Keratinocyte (primary cell): ENCODE data around the gene TIAM1.

Source experiments
- EZH2 ChIP-seq: IDR thresholded peaks from one replicate; pipeline ENCODE4 v1.6.1; 2012; ENCODE audit warnings: inconsistent platforms, mild to moderate bottlenecking, low read length, moderate library complexity
- TF ChIP-seq, protein P1 (sequence below), 3 experiments: IDR thresholded peaks in 1 of 3; conservative IDR thresholded peaks in 1 of 3; optimal IDR thresholded peaks in 1 of 3; 2 replicates in 2 of 3; 3 replicates in 1 of 3; pipeline versions ENCODE3 to v1.5.1; 2011; ENCODE audit warnings: low read length in 3 of 3, mild to moderate bottlenecking in 3 of 3, moderate library complexity in 2 of 3, control low read depth in 1 of 3, inconsistent platforms in 1 of 3; ENCODE audit not compliant: insufficient read depth in 2 of 3; ENCODE audit errors: extremely low read depth in 1 of 3

DNA sequence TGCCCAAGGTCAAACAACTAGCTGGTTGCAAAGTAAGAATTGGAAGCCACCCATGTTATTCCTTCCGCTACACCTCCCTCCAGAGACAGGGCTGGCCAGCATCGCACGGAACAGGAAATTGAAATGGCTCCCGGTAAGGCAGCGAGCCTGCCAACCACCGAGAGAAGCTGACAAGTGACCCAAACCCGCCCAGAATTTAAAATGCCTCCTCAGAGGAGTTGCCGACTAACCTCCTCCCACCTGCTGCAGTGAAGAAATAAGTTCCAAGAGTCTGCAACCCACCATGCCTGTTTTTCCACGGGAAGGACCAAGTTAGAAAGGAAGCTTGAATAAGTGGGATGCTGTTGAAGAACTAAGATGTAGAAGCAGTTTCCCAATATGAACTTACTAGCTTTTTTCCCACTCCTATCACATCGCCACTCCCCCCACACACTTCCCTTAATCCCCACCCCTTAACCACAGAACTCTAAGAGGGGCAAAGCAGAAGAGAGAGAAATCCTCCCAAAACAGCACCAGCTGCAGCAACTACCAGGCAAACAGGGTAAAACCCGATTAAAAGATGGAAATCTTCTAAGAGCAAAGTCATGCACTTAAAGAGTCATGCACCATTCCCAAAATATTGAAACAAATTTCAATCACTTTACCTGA is 78.6 kb downstream of the TIAM1 start:
- TF ChIP-seq, protein P1, sequence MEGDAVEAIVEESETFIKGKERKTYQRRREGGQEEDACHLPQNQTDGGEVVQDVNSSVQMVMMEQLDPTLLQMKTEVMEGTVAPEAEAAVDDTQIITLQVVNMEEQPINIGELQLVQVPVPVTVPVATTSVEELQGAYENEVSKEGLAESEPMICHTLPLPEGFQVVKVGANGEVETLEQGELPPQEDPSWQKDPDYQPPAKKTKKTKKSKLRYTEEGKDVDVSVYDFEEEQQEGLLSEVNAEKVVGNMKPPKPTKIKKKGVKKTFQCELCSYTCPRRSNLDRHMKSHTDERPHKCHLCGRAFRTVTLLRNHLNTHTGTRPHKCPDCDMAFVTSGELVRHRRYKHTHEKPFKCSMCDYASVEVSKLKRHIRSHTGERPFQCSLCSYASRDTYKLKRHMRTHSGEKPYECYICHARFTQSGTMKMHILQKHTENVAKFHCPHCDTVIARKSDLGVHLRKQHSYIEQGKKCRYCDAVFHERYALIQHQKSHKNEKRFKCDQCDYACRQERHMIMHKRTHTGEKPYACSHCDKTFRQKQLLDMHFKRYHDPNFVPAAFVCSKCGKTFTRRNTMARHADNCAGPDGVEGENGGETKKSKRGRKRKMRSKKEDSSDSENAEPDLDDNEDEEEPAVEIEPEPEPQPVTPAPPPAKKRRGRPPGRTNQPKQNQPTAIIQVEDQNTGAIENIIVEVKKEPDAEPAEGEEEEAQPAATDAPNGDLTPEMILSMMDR (optimal IDR thresholded peaks at IDR 0.05 in 1 of 3, IDR thresholded peaks at IDR 0.05 in 1 of 3, conservative IDR thresholded peaks at IDR 0.05 in 1 of 3; ENCODE audit: extremely low read depth in 1 of 3, insufficient read depth in 2 of 3, low read length in 3 of 3): no peak
- TF ChIP-seq EZH2: no peak
